ENCODE measurements around the gene TMPRSS5.

TMPRSS5 gene

GRCh38 chr11:113681711-113682413 lies 24.2 kb downstream of the TMPRSS5 start:
- in situ Hi-C loops (cut with HindIII; ENCODE audit: low sequenced_read_pairs): no loop called here
- peak; percentile 71 for DNase-seq (ENCODE audit: low read depth)
- no peak overlapping the region for H3K4me3 ChIP-seq (ENCODE audit: low read depth, low read length)
- no peak for TF ChIP-seq CTCF (IDR thresholded peaks at IDR 0.05; ENCODE audit: low read depth, low read length, missing control alignments)

- H3K4me3 ChIP-seq (ENCODE audit: low read depth, low read length): no peak overlapping the region
- DNase-seq (ENCODE audit: low read depth): no peak
- no peak for TF ChIP-seq CTCF (IDR thresholded peaks at IDR 0.05; ENCODE audit: low read depth, low read length, missing control alignments)
- in situ Hi-C loops (cut with HindIII; ENCODE audit: low sequenced_read_pairs): no loop called here
Measured at GRCh38 chr11:113681282-113681681, 24.8 kb downstream of the TMPRSS5 start.

- no peak for DNase-seq (ENCODE audit: low read depth)
- in situ Hi-C loops (cut with HindIII; ENCODE audit: low sequenced_read_pairs): no loop called here
- no peak overlapping the region for H3K4me3 ChIP-seq (ENCODE audit: low read depth, low read length)
- no peak for TF ChIP-seq CTCF (IDR thresholded peaks at IDR 0.05; ENCODE audit: low read depth, low read length, missing control alignments)
Measured at GRCh38 chr11:113677685-113678084, 28.4 kb downstream of the TMPRSS5 start.

GRCh38 chr11:113675565-113675964 lies 30.5 kb downstream of the TMPRSS5 start:
- TF ChIP-seq CTCF (IDR thresholded peaks at IDR 0.05; ENCODE audit: low read depth, low read length, missing control alignments): no peak
- in situ Hi-C loops (cut with HindIII; ENCODE audit: low sequenced_read_pairs): no loop called here
- DNase-seq (ENCODE audit: low read depth): no peak
- H3K4me3 ChIP-seq (ENCODE audit: low read depth, low read length): no peak overlapping the region

GRCh38 chr11:113675003-113675561 lies 31.0 kb downstream of the TMPRSS5 start:
- peak; percentile 97 for DNase-seq (ENCODE audit: low read depth)
- no peak overlapping the region for H3K4me3 ChIP-seq (ENCODE audit: low read depth, low read length)
- in situ Hi-C loops (cut with HindIII; ENCODE audit: low sequenced_read_pairs): no loop called here
- TF ChIP-seq CTCF (IDR thresholded peaks at IDR 0.05; ENCODE audit: low read depth, low read length, missing control alignments): no peak

GRCh38 chr11:113674397-113674685 lies 31.8 kb downstream of the TMPRSS5 start:
- in situ Hi-C loops (cut with HindIII; ENCODE audit: low sequenced_read_pairs): no loop called here
- DNase-seq (ENCODE audit: low read depth): no peak

More at GRCh38 chr11:113674397-113674685, 31.8 kb downstream of the TMPRSS5 start:
- TF ChIP-seq CTCF (IDR thresholded peaks at IDR 0.05; ENCODE audit: low read depth, low read length, missing control alignments): no peak
- H3K4me3 ChIP-seq (ENCODE audit: low read depth, low read length): no peak overlapping the region

All from astrocyte of the cerebellum (primary cell).